ENCODE results near the gene PRKACG. TPM values are rescaled to one million over a fixed set of nuclear protein-coding genes. Genes with fewer than 3 reads are reported as not detected.
A peak's percentile ranks its signal among the peaks of the same experiment; 100 is the strongest.

Gene PRKACG
- total RNA-seq, 2 experiments from 2014 or later = not detected

- no peaks in the 10 kb centered on the region for H3K36me3 Mint-ChIP-seq (ENCODE audit: low read depth)
- CTCF ChIA-PET = interaction anchor here (1.1 to 2.2 kb wide), 3 partner anchors 9 to 392 kb away, joined by 3 to 11 read pairs (median 4); no protein-coding TSS in a partner anchor
- H3K4me1 Mint-ChIP-seq = peaks cover 46% of the 10 kb centered on the region
- peak; percentile 42 for ATAC-seq
- no peak overlapping the region for H3K27ac Mint-ChIP-seq
- H3K4me3 Mint-ChIP-seq = no peak overlapping the region
- no peaks in the 10 kb centered on the region for H3K27me3 Mint-ChIP-seq
- POLR2A ChIA-PET = interaction anchor here (1.1 kb wide), 1 partner anchor 9 kb away, joined by 11 read pairs; no protein-coding TSS in a partner anchor
- intact Hi-C loops (cut with DNase I, micrococcal nuclease) = no loop called here
- DNase-seq = no peak
- H3K9me3 Mint-ChIP-seq (ENCODE audit: low read depth) = no peaks in the 10 kb centered on the region
Observed at GRCh38 chr9:68983522-68984424, 30.1 kb downstream of the PRKACG start.

GRCh38 chr9:68983008-68983411 lies 30.9 kb downstream of the PRKACG start:
- Mint-ChIP-seq H3K27ac (no peak overlapping the region), H3K27me3 (no peaks in the 10 kb centered on the region), H3K36me3 (ENCODE audit: low read depth) (no peaks in the 10 kb centered on the region), H3K9me3 (ENCODE audit: low read depth) (no peaks in the 10 kb centered on the region), H3K4me1 (peaks cover 48% of the 10 kb centered on the region), H3K4me3 (no peak overlapping the region)
- DNase-seq = no peak
- POLR2A ChIA-PET = no interaction called here
- no peak for ATAC-seq
- CTCF ChIA-PET = interaction anchor here (2.2 kb wide), 1 partner anchor 8 kb away, joined by 11 read pairs; no protein-coding TSS in a partner anchor
- intact Hi-C loops (cut with DNase I, micrococcal nuclease) = no loop called here

GRCh38 chr9:68981789-68982188 lies 32.1 kb downstream of the PRKACG start:
- DNase-seq (no peak), ATAC-seq (no peak)
- Mint-ChIP-seq H3K4me3 (no peak overlapping the region), H3K9me3 (ENCODE audit: low read depth) (peaks cover 1% of the 10 kb centered on the region), H3K27ac (no peak overlapping the region), H3K4me1 (peaks cover 48% of the 10 kb centered on the region), H3K36me3 (ENCODE audit: low read depth) (no peaks in the 10 kb centered on the region), H3K27me3 (peaks cover 1% of the 10 kb centered on the region)
- CTCF ChIA-PET = interaction anchor here (0.6 kb wide), 1 partner anchor 441 kb away, joined by 3 read pairs; no protein-coding TSS in a partner anchor
- intact Hi-C loops (cut with DNase I, micrococcal nuclease) = no loop called here
- POLR2A ChIA-PET = no interaction called here

- CTCF ChIA-PET = interaction anchor here (1.1 to 9.4 kb wide), 4 partner anchors 19 to 297 kb away, joined by 3 to 54 read pairs (median 6); partner anchors contain the start of gene FXN
- intact Hi-C loops (cut with DNase I, micrococcal nuclease) = no loop called here
- Mint-ChIP-seq H3K27me3 (peaks cover 3% of the 10 kb centered on the region), H3K36me3 (ENCODE audit: low read depth) (peaks cover 4% of the 10 kb centered on the region), H3K4me1 (peaks cover 55% of the 10 kb centered on the region), H3K4me3 (no peak overlapping the region), H3K27ac (no peak overlapping the region), H3K9me3 (ENCODE audit: low read depth) (peaks cover 6% of the 10 kb centered on the region)
- POLR2A ChIA-PET = no interaction called here
- ATAC-seq (no peak), DNase-seq (no peak)
Observed at GRCh38 chr9:68980341-68980914, 33.5 kb downstream of the PRKACG start.

- intact Hi-C loops (cut with DNase I, micrococcal nuclease) = loop anchor here (1.0 to 10.0 kb wide), 3 partner anchors 20 to 1435 kb away; partner anchors contain the start of gene KLF9 (in 1 of the 2)
- peaks cover 3% of the 10 kb centered on the region for H3K27me3 Mint-ChIP-seq
- DNase-seq (peak; percentile 64), ATAC-seq (peak; percentile 84)
- H3K4me1 Mint-ChIP-seq = peaks cover 60% of the 10 kb centered on the region
- H3K36me3 Mint-ChIP-seq (ENCODE audit: low read depth) = peaks cover 4% of the 10 kb centered on the region
- ChIA-PET CTCF (interaction anchor here (1.3 to 9.4 kb wide), 3 partner anchors 19 to 297 kb away, joined by 3 to 54 read pairs (median 8); partner anchors contain the start of gene FXN), POLR2A (no interaction called here)
- H3K4me3 Mint-ChIP-seq = peak overlapping the region; percentile 35
- H3K27ac Mint-ChIP-seq = peak overlapping the region; percentile 95
- H3K9me3 Mint-ChIP-seq (ENCODE audit: low read depth) = peaks cover 6% of the 10 kb centered on the region
Observed at GRCh38 chr9:68979538-68980314, 34.2 kb downstream of the PRKACG start.

GRCh38 chr9:68978501-68978900 lies 35.4 kb downstream of the PRKACG start:
- intact Hi-C loops (cut with DNase I, micrococcal nuclease) = loop anchor here in 1 of 2 experiments (5.0 to 10.0 kb wide), 2 partner anchors 189 to 1436 kb away; partner anchors contain the start of gene KLF9
- Mint-ChIP-seq H3K4me3 (no peak overlapping the region), H3K4me1 (peaks cover 60% of the 10 kb centered on the region), H3K27me3 (peaks cover 3% of the 10 kb centered on the region), H3K9me3 (ENCODE audit: low read depth) (peaks cover 6% of the 10 kb centered on the region), H3K36me3 (ENCODE audit: low read depth) (peaks cover 4% of the 10 kb centered on the region), H3K27ac (no peak overlapping the region)
- no peak for ATAC-seq
- POLR2A ChIA-PET = interaction anchor here (0.5 kb wide), 1 partner anchor 397 kb away, joined by 4 read pairs; no protein-coding TSS in a partner anchor
- DNase-seq = no peak
- CTCF ChIA-PET = interaction anchor here (1.6 to 9.4 kb wide), 3 partner anchors 21 to 57 kb away, joined by 3 to 54 read pairs (median 8); partner anchors contain the start of gene FXN

- CTCF ChIA-PET = interaction anchor here (1.6 to 9.4 kb wide), 2 partner anchors 21 to 27 kb away, joined by 3 to 54 read pairs; no protein-coding TSS in a partner anchor
- intact Hi-C loops (cut with DNase I, micrococcal nuclease) = loop anchor here in 1 of 2 experiments (5.0 to 10.0 kb wide), 2 partner anchors 189 to 1437 kb away; partner anchors contain the start of gene KLF9
- POLR2A ChIA-PET = no interaction called here
Observed at GRCh38 chr9:68978066-68978465, 35.8 kb downstream of the PRKACG start.

GRCh38 chr9:68975365-68976043 lies 38.4 kb downstream of the PRKACG start:
- intact Hi-C loops (cut with DNase I, micrococcal nuclease) = loop anchor here in 1 of 2 experiments (2.0 to 10.0 kb wide), 3 partner anchors 192 to 1439 kb away; partner anchors contain the start of gene KLF9
- DNase-seq (no peak), ATAC-seq (no peak)
- Mint-ChIP-seq H3K4me3 (peak overlapping the region; percentile 33), H3K27ac (peak overlapping the region; percentile 73), H3K9me3 (ENCODE audit: low read depth) (peaks cover 6% of the 10 kb centered on the region), H3K27me3 (peaks cover 3% of the 10 kb centered on the region), H3K4me1 (peaks cover 57% of the 10 kb centered on the region), H3K36me3 (ENCODE audit: low read depth) (peaks cover 4% of the 10 kb centered on the region)
- ChIA-PET CTCF (interaction anchor here (0.7 to 9.4 kb wide), 5 partner anchors 9 to 92 kb away, joined by 3 to 54 read pairs (median 11); no protein-coding TSS in a partner anchor), POLR2A (interaction anchor here (0.5 to 0.7 kb wide), 2 partner anchors 60 to 182 kb away, joined by 3 to 5 read pairs; no protein-coding TSS in a partner anchor)

More at GRCh38 chr9:68978066-68978465, 35.8 kb downstream of the PRKACG start:
- Mint-ChIP-seq H3K27me3 (peaks cover 3% of the 10 kb centered on the region), H3K9me3 (ENCODE audit: low read depth) (peaks cover 6% of the 10 kb centered on the region), H3K4me1 (peaks cover 58% of the 10 kb centered on the region), H3K27ac (no peak overlapping the region), H3K36me3 (ENCODE audit: low read depth) (peaks cover 4% of the 10 kb centered on the region), H3K4me3 (no peak overlapping the region)
- DNase-seq (no peak), ATAC-seq (no peak)

GRCh38 chr9:68974901-68975300 lies 39.0 kb downstream of the PRKACG start:
- peaks cover 53% of the 10 kb centered on the region for H3K4me1 Mint-ChIP-seq
- H3K4me3 Mint-ChIP-seq = no peak overlapping the region
- ChIA-PET CTCF (interaction anchor here (0.6 to 9.4 kb wide), 7 partner anchors 9 to 127 kb away, joined by 3 to 54 read pairs (median 5); no protein-coding TSS in a partner anchor), POLR2A (interaction anchor here (0.6 to 1.4 kb wide), 3 partner anchors 9 to 1546 kb away, joined by 3 to 11 read pairs (median 4); no protein-coding TSS in a partner anchor)
- peaks cover 3% of the 10 kb centered on the region for H3K27me3 Mint-ChIP-seq
- peak overlapping the region; percentile 73 for H3K27ac Mint-ChIP-seq
- DNase-seq (peak; percentile 30), ATAC-seq (no peak)
- intact Hi-C loops (cut with DNase I, micrococcal nuclease) = loop anchor here (1.0 to 10.0 kb wide), 8 partner anchors 23 to 1440 kb away; partner anchors contain the start of gene KLF9 (in 1 of the 2)
- H3K36me3 Mint-ChIP-seq (ENCODE audit: low read depth) = peaks cover 4% of the 10 kb centered on the region
- peaks cover 6% of the 10 kb centered on the region for H3K9me3 Mint-ChIP-seq (ENCODE audit: low read depth)

Measured in activated CD4-positive, alpha-beta T cell treated with anti-CD3 and anti-CD28 coated beads for 36 hours (primary cell).